Activated T-cell treated with anti-CD3 and anti-CD28 coated beads for 24 hours (primary cell): ENCODE measurements around the gene MRPL9.
"Not testable (repeated sequence)": the region's sequence is repeated elsewhere in the genome, so short reads cannot be mapped to it uniquely, and the experiment has no call there.

Experiments
- DNase-seq: peaks from one replicate; pipeline ENCODE4 v3.0.0-alpha.2; 2020; ENCODE audit warnings: low read depth

Gene MRPL9

GRCh38 chr1:151783796-151784195 is 20.5 kb upstream of the MRPL9 start:
- no peak for DNase-seq

- no peak for DNase-seq
Observed at GRCh38 chr1:151782741-151783140, 19.4 kb upstream of the MRPL9 start.

- not testable (repeated sequence) for DNase-seq
Observed at GRCh38 chr1:151782026-151782425, 18.7 kb upstream of the MRPL9 start.

GRCh38 chr1:151780736-151781135 is 17.4 kb upstream of the MRPL9 start:
- DNase-seq, result not testable (repeated sequence)

GRCh38 chr1:151779852-151780251 is 16.6 kb upstream of the MRPL9 start:
- DNase-seq, result no peak

- no peak for DNase-seq
Observed at GRCh38 chr1:151777317-151777716, 14.0 kb upstream of the MRPL9 start.

- DNase-seq, result no peak
Observed at GRCh38 chr1:151776665-151777062, 13.4 kb upstream of the MRPL9 start.

- no peak for DNase-seq
Observed at GRCh38 chr1:151775894-151776664, 12.8 kb upstream of the MRPL9 start.

- DNase-seq, result no peak
Observed at GRCh38 chr1:151774256-151774922, 11.1 kb upstream of the MRPL9 start.

- DNase-seq, result no peak
Observed at GRCh38 chr1:151773702-151774101, 10.4 kb upstream of the MRPL9 start.

GRCh38 chr1:151769270-151769669 is 6.0 kb upstream of the MRPL9 start:
- not testable (repeated sequence) for DNase-seq

GRCh38 chr1:151768351-151769066 is 5.2 kb upstream of the MRPL9 start:
- DNase-seq, result not testable (repeated sequence)

GRCh38 chr1:151763990-151764389 is 694 bp upstream of the MRPL9 start:
- no peak for DNase-seq

- DNase-seq, result no peak
Observed at GRCh38 chr1:151760597-151761385, 2.5 kb downstream of the MRPL9 start.

- no peak for DNase-seq
Observed at GRCh38 chr1:151759241-151759640, 4.1 kb downstream of the MRPL9 start.

GRCh38 chr1:151756291-151756690 is 7.0 kb downstream of the MRPL9 start:
- no peak for DNase-seq

- DNase-seq, result no peak
Observed at GRCh38 chr1:151741516-151741915, 21.8 kb downstream of the MRPL9 start.

- no peak for DNase-seq
Observed at GRCh38 chr1:151739590-151740355, 23.5 kb downstream of the MRPL9 start.

GRCh38 chr1:151737479-151737878 is 25.8 kb downstream of the MRPL9 start:
- no peak for DNase-seq

- DNase-seq, result no peak
Observed at GRCh38 chr1:151737026-151737425, 26.3 kb downstream of the MRPL9 start.

GRCh38 chr1:151733995-151734394 is 29.3 kb downstream of the MRPL9 start:
- DNase-seq, result not testable (repeated sequence)
